HG03039 (cell line): ENCODE data around the gene BICC1.

Experiments used
- ATAC-seq: cut with Tn5 transposase; IDR thresholded peaks from one replicate; pipeline ENCODE4 v1.9.1; 2021; ENCODE audit warnings: mild to moderate bottlenecking, moderate library complexity; ENCODE audit not compliant: unreplicated experiment

Gene BICC1

GRCh38 chr10:58734116-58734515 lies 221.4 kb downstream of the BICC1 start:
- ATAC-seq, result no peak

- ATAC-seq, result no peak
These were observed 222.0 kb downstream of the BICC1 start for GRCh38 chr10:58734664-58735063.

- no peak for ATAC-seq
These were observed 222.4 kb downstream of the BICC1 start for GRCh38 chr10:58735087-58735486.

- ATAC-seq, result no peak
These were observed 228.1 kb downstream of the BICC1 start for GRCh38 chr10:58740620-58741369.

- no peak for ATAC-seq
These were observed 229.0 kb downstream of the BICC1 start for GRCh38 chr10:58741673-58742072.

GRCh38 chr10:58742141-58742540 lies 229.5 kb downstream of the BICC1 start:
- no peak for ATAC-seq

- ATAC-seq, result no peak
These were observed 230.9 kb downstream of the BICC1 start for GRCh38 chr10:58743466-58744115.

- ATAC-seq, result no peak
These were observed 234.0 kb downstream of the BICC1 start for GRCh38 chr10:58746474-58747185.

GRCh38 chr10:58747687-58748086 lies 235.0 kb downstream of the BICC1 start:
- no peak for ATAC-seq

- ATAC-seq, result no peak
These were observed 240.0 kb downstream of the BICC1 start for GRCh38 chr10:58752665-58753064.

- ATAC-seq, result no peak
These were observed 240.8 kb downstream of the BICC1 start for GRCh38 chr10:58753425-58753824.

- ATAC-seq, result no peak
These were observed 242.0 kb downstream of the BICC1 start for GRCh38 chr10:58754469-58755339.

GRCh38 chr10:58755340-58755610 lies 242.6 kb downstream of the BICC1 start:
- no peak for ATAC-seq

GRCh38 chr10:58755677-58756076 lies 243.0 kb downstream of the BICC1 start:
- ATAC-seq, result no peak

GRCh38 chr10:58756130-58756719 lies 243.6 kb downstream of the BICC1 start:
- no peak for ATAC-seq

- no peak for ATAC-seq
These were observed 244.8 kb downstream of the BICC1 start for GRCh38 chr10:58757352-58758065.

GRCh38 chr10:58758321-58758720 lies 245.6 kb downstream of the BICC1 start:
- no peak for ATAC-seq

GRCh38 chr10:58764087-58764747 lies 251.5 kb downstream of the BICC1 start:
- ATAC-seq, result no peak

GRCh38 chr10:58765910-58766309 lies 253.2 kb downstream of the BICC1 start:
- ATAC-seq, result no peak

GRCh38 chr10:58767652-58768051 lies 255.0 kb downstream of the BICC1 start:
- no peak for ATAC-seq
